HUDEP-2 (cell line): ENCODE data around the gene NKD1.
A peak's percentile ranks its signal among the peaks of the same experiment; 100 is the strongest.
"Not testable (repeated sequence)": the region's sequence is repeated elsewhere in the genome, so short reads cannot be mapped to it uniquely, and the experiment has no call there.

Source experiments
- DNase-seq, 76 experiments: peaks; one replicate each; lab custom pipeline; 2025; ENCODE audit not compliant: unreplicated experiment in 76 of 76; lab: John Stamatoyannopoulos, UW

The NKD1 gene

GRCh38 chr16:50548125-50548908 lies at the start of gene NKD1:
Gene NKD1 (plus strand): TSS chr16:50548396. CDS start chr16:50548554, 158 bp downstream.
- peak in 43 of 76 experiments; percentile 1 to 63 (median 30) for DNase-seq

- DNase-seq = no peak
These were observed 49.6 kb upstream of the NKD1 start for GRCh38 chr16:50498431-50499155.

GRCh38 chr16:50499254-50499653 lies 48.9 kb upstream of the NKD1 start:
- DNase-seq = no peak

- DNase-seq = no peak
These were observed 47.9 kb upstream of the NKD1 start for GRCh38 chr16:50500171-50500874.

GRCh38 chr16:50501251-50501650 lies 46.9 kb upstream of the NKD1 start:
- DNase-seq = no peak

GRCh38 chr16:50501986-50502615 lies 46.1 kb upstream of the NKD1 start:
- no peak for DNase-seq

- DNase-seq = no peak
These were observed 45.6 kb upstream of the NKD1 start for GRCh38 chr16:50502616-50503011.

GRCh38 chr16:50503868-50504531 lies 44.2 kb upstream of the NKD1 start:
- not testable (repeated sequence) for DNase-seq

GRCh38 chr16:50505115-50505514 lies 43.1 kb upstream of the NKD1 start:
- no peak for DNase-seq

GRCh38 chr16:50505714-50506542 lies 42.3 kb upstream of the NKD1 start:
- DNase-seq = no peak

GRCh38 chr16:50506543-50506937 lies 41.7 kb upstream of the NKD1 start:
- no peak for DNase-seq

GRCh38 chr16:50507397-50507796 lies 40.8 kb upstream of the NKD1 start:
- no peak for DNase-seq

GRCh38 chr16:50509521-50510341 lies 38.5 kb upstream of the NKD1 start:
- peak in 28 of 76 experiments; percentile 1 to 36 (median 9) for DNase-seq

- DNase-seq = no peak
These were observed 33.0 kb upstream of the NKD1 start for GRCh38 chr16:50515218-50515617.

GRCh38 chr16:50516401-50516800 lies 31.8 kb upstream of the NKD1 start:
- DNase-seq = no peak

GRCh38 chr16:50516890-50517289 lies 31.3 kb upstream of the NKD1 start:
- DNase-seq = no peak

- no peak for DNase-seq
These were observed 30.5 kb upstream of the NKD1 start for GRCh38 chr16:50517450-50518252.

- no peak for DNase-seq
These were observed 29.2 kb upstream of the NKD1 start for GRCh38 chr16:50519001-50519400.
